GM18508 (cell line): ENCODE results near the gene CACNB2.

Experiments used
- ATAC-seq: cut with Tn5 transposase; IDR thresholded peaks from one replicate; pipeline ENCODE4 v1.9.1; 2021; ENCODE audit warnings: moderate number of reproducible peaks; ENCODE audit not compliant: insufficient read depth, unreplicated experiment

The CACNB2 gene

DNA sequence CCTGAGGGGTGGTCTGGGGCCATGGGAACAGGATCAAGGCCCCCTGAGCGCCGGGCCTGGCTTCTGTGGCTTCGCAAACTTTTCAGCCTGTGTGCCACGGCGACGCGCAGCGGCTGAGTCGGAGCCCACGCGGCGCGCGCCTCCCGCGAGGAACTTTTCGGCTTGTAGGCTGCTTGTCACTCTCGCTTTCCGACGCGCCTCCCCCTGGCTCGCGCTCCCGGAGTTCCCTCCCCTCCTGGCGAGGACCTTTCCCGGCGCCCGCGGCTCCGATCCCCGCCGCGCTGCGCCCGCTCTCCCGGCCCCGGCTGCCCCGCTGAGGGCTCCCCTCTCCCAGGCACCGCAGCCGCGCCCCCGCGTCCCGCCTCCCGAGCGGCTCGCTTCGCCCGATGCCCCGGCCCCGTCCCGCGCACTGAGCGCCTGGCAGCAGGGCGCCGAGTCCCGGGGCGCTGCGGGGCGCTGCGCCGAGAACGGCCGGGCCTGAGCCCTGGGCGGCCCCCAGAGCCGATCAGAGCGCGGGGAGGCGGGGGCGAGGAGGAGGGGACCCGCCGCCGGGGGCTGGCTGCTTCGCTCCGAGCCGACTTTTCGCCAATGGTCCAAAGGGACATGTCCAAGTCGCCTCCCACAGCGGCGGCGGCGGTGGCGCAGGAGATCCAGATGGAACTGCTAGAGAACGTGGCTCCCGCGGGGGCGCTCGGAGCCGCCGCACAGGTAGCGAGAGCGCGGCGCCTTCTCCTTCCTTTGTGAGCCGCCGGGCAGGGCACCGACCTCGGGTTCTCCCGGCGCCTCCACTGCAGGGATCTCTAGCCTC is at the start of gene CACNB2:
CACNB2 (plus strand) TSS at position 276 of the 808 bp plus-strand sequence.
- ATAC-seq: no peak

DNA sequence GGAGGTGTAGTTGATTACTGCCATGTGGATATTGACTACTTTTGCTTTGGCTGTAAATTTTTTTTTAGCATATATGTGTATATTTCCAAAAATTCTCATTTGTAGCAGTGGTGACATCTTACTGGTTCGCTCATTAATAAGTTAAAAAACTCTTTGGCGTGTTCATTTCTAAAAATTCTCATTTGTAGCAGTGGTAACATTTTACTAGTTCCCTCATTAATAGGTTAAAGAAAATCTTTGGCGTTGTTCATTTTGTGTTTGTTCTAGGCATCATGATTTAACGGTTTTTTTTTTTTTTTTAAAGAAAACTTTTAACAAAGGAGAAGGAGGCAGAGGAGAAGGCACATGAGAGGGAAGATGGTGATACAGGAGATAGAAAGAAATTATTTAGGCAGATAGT is 45.9 kb upstream of the CACNB2 start:
- no peak for ATAC-seq

GRCh38 chr10:18094793-18095192 is 45.4 kb upstream of the CACNB2 start:
- no peak for ATAC-seq

- ATAC-seq: no peak
These were observed 42.7 kb upstream of the CACNB2 start for GRCh38 chr10:18097524-18097923.

DNA sequence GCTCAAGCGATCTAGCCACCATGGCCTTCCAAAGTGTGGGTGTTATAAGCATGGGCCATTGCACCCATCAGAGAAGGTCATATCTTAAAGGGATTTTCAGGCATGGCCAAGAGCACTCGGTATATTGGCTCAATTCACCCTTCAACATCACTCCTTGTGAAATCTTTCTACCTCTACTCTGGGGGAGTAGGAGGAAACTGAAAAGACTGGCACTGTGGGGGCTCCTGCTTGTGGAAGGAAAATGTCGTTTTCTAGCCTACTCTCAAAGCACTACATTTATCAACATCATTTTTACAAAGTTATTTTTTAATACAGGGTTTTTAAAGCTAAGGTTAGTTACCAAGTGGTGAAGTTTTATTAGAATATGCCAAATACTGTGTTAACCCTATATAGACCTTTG is 42.0 kb upstream of the CACNB2 start:
- no peak for ATAC-seq

GRCh38 chr10:18099415-18099814 is 40.8 kb upstream of the CACNB2 start:
- ATAC-seq: no peak

GRCh38 chr10:18100669-18101068 is 39.6 kb upstream of the CACNB2 start:
- ATAC-seq: no peak

- no peak for ATAC-seq
These were observed 37.8 kb upstream of the CACNB2 start for GRCh38 chr10:18102404-18102803.

- no peak for ATAC-seq
These were observed 35.9 kb upstream of the CACNB2 start for GRCh38 chr10:18104223-18104872.

- ATAC-seq: no peak
These were observed 30.8 kb upstream of the CACNB2 start for GRCh38 chr10:18109341-18109870.

GRCh38 chr10:18113881-18114280 is 26.3 kb upstream of the CACNB2 start:
- no peak for ATAC-seq

DNA sequence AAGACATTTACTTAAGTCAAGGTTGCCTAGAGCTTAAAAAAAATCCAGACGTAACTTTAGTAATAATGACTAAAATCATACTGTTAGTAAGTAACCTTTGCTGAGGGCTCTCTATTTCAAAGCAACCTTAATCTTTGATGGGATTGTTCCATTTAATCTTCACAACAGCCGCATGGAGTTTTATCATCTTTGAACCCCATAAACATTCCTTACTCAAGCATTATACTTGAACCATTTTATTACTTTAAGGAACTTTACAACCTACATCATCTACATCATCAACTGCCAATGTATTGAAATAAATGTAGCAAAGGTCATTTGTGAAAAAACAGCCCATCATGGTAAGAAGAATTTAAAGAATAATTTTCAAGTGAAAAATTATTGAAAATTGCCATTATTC is 22.9 kb upstream of the CACNB2 start:
- no peak for ATAC-seq

DNA sequence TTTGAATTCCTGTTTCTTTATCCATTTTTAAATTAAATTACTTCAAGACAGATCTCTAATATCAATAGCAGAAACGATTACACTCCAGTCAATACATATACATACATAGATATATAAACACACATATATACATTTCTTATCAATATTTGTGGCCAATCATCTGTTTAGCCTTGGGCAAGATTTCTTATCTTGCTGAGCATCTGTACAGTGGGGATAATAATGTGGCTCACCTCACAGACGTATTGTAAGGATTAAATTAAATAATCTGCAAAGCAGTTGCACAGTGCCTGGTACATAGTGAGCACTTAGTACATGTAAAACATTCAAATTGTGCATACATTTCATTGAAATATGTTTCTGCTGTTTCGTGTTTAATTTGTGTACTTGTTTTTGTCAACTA is 17.5 kb upstream of the CACNB2 start:
- no peak for ATAC-seq

GRCh38 chr10:18133046-18133445 is 7.2 kb upstream of the CACNB2 start:
- no peak for ATAC-seq

- ATAC-seq: no peak
These were observed 5.7 kb upstream of the CACNB2 start for GRCh38 chr10:18134509-18134908.

- ATAC-seq: no peak
These were observed 5.3 kb upstream of the CACNB2 start for GRCh38 chr10:18134921-18135320.

DNA sequence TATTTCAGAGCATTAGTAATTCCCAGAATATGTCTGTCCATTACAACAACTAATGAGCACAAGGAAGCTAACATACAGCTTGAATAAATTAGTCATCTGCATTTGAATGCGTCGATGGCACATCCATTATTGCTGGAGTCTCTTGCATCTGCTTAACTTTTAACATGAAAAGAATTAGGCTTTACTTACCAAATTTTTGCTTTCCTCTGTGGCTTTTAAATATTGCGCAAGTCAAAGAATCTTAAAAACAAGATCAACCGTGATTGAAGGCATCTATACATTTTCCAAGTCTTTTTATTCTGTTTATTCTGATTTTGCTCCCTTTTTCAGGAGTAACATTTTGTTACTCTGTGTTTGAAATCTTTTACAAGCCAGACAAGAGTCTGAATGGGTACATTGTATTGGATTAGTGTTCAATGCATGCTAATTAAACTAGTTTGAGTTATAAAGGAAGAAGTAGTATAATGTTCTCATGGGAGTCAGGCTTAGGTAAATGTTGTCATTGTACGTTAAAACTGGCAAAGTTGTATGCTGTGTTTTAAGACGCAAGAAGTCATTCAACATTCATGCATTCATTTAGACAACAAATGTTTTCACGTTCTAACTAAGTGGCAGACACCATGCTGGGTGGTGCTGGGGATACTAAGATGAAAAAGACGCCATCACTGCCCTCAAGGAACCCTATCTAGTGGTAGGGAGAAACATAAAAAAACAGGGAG is 4.0 kb upstream of the CACNB2 start:
- no peak for ATAC-seq

GRCh38 chr10:18137111-18137510 is 3.1 kb upstream of the CACNB2 start:
- no peak for ATAC-seq

GRCh38 chr10:18140957-18141845 is 977 bp downstream of the CACNB2 start:
- ATAC-seq: no peak

GRCh38 chr10:18142151-18142550 is 1.9 kb downstream of the CACNB2 start:
- no peak for ATAC-seq
